Activated T-cell treated with anti-CD3 and anti-CD28 coated beads, Interleukin-2, amount 50 U/mL, for 4 hours (primary cell): ENCODE measurements around the gene SOST. TPM values are rescaled to one million over a fixed set of nuclear protein-coding genes. Genes with fewer than 3 reads are reported as not detected.
A peak's percentile ranks its signal among the peaks of the same experiment; 100 is the strongest.

Source experiments
- ATAC-seq, 2 donors: fragments of 200-7000 bp; cut with Tn5 transposase; one replicate each; pipeline ENCODE4 v1.10.0; 2021
- DNase-seq: peaks from one replicate; pipeline ENCODE4 v3.0.0-alpha.2; 2020
- H3K27me3 Mint-ChIP-seq: one replicate; pipeline ENCODE4 v1.8.0; 2021; ENCODE audit warnings: low read depth, mixed read lengths
- H3K36me3 Mint-ChIP-seq: one replicate; pipeline ENCODE4 v1.8.0; 2022; ENCODE audit warnings: mixed read lengths; ENCODE audit not compliant: insufficient read depth
- H3K4me1 Mint-ChIP-seq: one replicate; pipeline ENCODE4 v1.8.0; 2021; ENCODE audit warnings: low read depth, mixed read lengths
- H3K4me3 Mint-ChIP-seq: one replicate; pipeline ENCODE4 v1.8.0; 2021; ENCODE audit warnings: mild to moderate bottlenecking, moderate library complexity, mixed read lengths
- H3K9me3 Mint-ChIP-seq: one replicate; pipeline ENCODE4 v1.8.0; 2021; ENCODE audit warnings: mixed read lengths
- total RNA-seq, 3 donors: library from RNA; stranded (reverse); gene quantifications; one replicate each; pipeline ENCODE4 v1.2.1, GENCODE V29; 2021

SOST gene
- total RNA-seq, 3 donors from 2014 or later, result not detected

- Mint-ChIP-seq H3K36me3 (no peaks in the 10 kb centered on the region), H3K9me3 (no peaks in the 10 kb centered on the region), H3K4me1 (no peaks in the 10 kb centered on the region), H3K27me3 (peaks cover 51% of the 10 kb centered on the region), H3K4me3 (no peak overlapping the region)
- DNase-seq (no peak), ATAC-seq (no peak)
These were observed 17.0 kb downstream of the SOST start for GRCh38 chr17:43741636-43742035.

- Mint-ChIP-seq H3K4me3 (no peak overlapping the region), H3K36me3 (no peaks in the 10 kb centered on the region), H3K27me3 (peaks cover 44% of the 10 kb centered on the region), H3K9me3 (no peaks in the 10 kb centered on the region), H3K4me1 (no peaks in the 10 kb centered on the region)
- DNase-seq, result no peak
- no peak for ATAC-seq
These were observed 18.1 kb downstream of the SOST start for GRCh38 chr17:43740541-43740940.

DNA sequence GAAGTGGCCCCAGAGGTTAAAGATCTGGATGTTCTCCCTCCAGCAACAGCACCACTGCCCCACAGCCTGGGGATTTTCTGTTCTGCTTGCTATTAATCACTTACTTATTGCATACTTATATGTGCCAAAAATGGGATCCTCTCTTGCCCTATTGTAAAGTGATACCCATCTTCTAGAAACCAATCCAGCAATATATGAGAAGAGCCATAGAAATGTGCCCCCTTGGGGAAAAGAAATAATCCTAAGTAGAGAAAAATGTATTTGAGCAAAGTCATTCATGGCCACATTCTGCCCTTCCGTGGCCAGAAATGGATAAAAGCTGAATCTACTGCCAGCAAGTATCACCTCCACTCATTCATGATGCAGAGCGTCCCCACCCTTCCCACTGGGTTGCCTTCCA is 20.9 kb downstream of the SOST start:
- ATAC-seq (no peak), DNase-seq (no peak)
- H3K4me3 Mint-ChIP-seq, result no peak overlapping the region
- peaks cover 20% of the 10 kb centered on the region for H3K27me3 Mint-ChIP-seq
- no peaks in the 10 kb centered on the region for H3K4me1 Mint-ChIP-seq
- no peaks in the 10 kb centered on the region for H3K36me3 Mint-ChIP-seq
- peaks cover 7% of the 10 kb centered on the region for H3K9me3 Mint-ChIP-seq

DNA sequence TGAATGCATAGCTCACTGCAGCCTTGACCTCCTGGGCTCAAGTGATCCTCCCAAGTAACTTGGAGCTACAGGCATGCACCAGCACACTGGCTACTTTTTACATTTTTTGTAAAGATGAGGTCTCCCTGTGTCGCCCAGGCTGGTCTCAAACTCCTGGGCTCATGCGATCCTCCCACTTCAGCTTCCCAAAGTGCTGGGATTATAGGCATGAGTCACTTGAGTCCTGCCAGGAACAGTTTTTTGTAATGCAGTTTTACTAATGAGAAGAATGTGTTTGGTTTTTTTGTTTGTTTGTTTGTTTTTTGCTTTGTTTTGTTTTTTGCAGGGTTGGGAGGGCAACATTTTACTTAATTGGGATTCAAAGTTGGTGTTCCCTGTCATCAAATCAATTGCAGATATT is 22.2 kb downstream of the SOST start:
- no peak overlapping the region for H3K4me3 Mint-ChIP-seq
- no peak for ATAC-seq
- no peaks in the 10 kb centered on the region for H3K4me1 Mint-ChIP-seq
- H3K36me3 Mint-ChIP-seq, result no peaks in the 10 kb centered on the region
- peaks cover 19% of the 10 kb centered on the region for H3K27me3 Mint-ChIP-seq
- no peak for DNase-seq
- peaks cover 7% of the 10 kb centered on the region for H3K9me3 Mint-ChIP-seq

- Mint-ChIP-seq H3K36me3 (no peaks in the 10 kb centered on the region), H3K27me3 (peaks cover 14% of the 10 kb centered on the region), H3K9me3 (peaks cover 7% of the 10 kb centered on the region), H3K4me3 (no peak overlapping the region), H3K4me1 (no peaks in the 10 kb centered on the region)
- no peak for DNase-seq
- no peak for ATAC-seq
These were observed 24.2 kb downstream of the SOST start for GRCh38 chr17:43734376-43734775.

DNA sequence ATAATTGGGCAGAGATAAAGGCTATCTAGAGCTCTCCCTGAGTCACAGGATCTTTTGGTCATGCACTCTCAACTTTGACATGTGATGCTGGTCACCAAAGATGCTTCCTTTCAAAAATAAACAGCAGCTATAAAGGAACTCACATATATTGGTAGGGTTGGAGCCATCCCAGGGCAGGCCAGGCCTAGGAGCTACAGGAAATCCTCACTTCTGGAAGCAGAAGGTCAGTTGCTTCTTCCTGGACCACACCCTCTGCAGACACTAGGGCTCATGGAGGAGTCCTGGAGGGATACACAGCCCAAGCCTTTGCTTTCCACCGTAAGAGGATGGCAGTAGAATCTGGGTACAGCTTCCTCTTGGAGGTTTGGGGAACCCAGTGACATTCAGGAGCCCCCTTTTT is 24.6 kb downstream of the SOST start:
- peaks cover 7% of the 10 kb centered on the region for H3K9me3 Mint-ChIP-seq
- no peak for ATAC-seq

GRCh38 chr17:43732958-43733357 is 25.6 kb downstream of the SOST start:
- Mint-ChIP-seq H3K4me1 (no peaks in the 10 kb centered on the region), H3K4me3 (no peak overlapping the region), H3K36me3 (no peaks in the 10 kb centered on the region), H3K9me3 (peaks cover 7% of the 10 kb centered on the region), H3K27me3 (peaks cover 6% of the 10 kb centered on the region)
- no peak for ATAC-seq
- no peak for DNase-seq

More for the DNA sequence above, 24.6 kb downstream of the SOST start:
- H3K36me3 Mint-ChIP-seq, result no peaks in the 10 kb centered on the region
- H3K4me1 Mint-ChIP-seq, result no peaks in the 10 kb centered on the region
- no peak for DNase-seq
- peaks cover 11% of the 10 kb centered on the region for H3K27me3 Mint-ChIP-seq
- H3K4me3 Mint-ChIP-seq, result no peak overlapping the region

- H3K4me1 Mint-ChIP-seq, result no peaks in the 10 kb centered on the region
- ATAC-seq, result no peak
- H3K4me3 Mint-ChIP-seq, result no peak overlapping the region
- no peak for DNase-seq
- no peaks in the 10 kb centered on the region for H3K36me3 Mint-ChIP-seq
- H3K9me3 Mint-ChIP-seq, result peaks cover under 1% of the 10 kb centered on the region
- H3K27me3 Mint-ChIP-seq, result no peaks in the 10 kb centered on the region
These were observed 30.5 kb downstream of the SOST start for GRCh38 chr17:43728081-43728480.

DNA sequence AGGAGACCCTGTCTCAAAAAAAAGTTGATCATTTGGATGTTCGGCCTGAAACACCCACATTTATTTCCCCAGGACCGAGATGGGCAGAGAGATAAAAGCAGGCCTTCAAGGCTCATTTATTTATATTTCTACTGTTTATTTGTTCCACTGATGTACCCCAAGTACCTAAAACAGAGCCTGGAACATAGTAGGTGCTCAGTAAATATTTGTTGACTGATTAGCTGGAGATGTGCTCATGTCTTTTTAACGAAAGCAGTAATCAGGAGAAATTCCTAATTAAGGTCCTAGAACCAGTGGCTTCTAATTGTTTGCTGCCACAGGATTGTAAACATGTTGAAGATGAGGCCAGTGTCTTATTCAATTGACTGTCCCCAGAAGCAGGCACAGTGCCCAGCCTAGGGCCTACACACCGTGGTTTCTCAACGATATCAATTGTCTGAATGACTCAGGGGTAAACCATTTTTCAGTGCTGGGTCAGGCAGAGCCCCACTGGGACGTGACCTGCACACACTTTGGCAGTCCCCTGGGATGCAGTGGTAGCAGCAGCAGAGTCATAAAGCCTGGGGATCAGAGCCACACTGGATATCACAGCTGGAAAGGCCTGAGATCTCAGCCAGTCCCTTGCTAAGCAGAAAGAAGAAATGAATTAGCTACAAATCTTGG is 34.8 kb downstream of the SOST start:
- Mint-ChIP-seq H3K27me3 (no peaks in the 10 kb centered on the region), H3K4me3 (no peak overlapping the region), H3K9me3 (no peaks in the 10 kb centered on the region), H3K36me3 (no peaks in the 10 kb centered on the region), H3K4me1 (peaks cover 16% of the 10 kb centered on the region)
- ATAC-seq (no peak), DNase-seq (no peak)

DNA sequence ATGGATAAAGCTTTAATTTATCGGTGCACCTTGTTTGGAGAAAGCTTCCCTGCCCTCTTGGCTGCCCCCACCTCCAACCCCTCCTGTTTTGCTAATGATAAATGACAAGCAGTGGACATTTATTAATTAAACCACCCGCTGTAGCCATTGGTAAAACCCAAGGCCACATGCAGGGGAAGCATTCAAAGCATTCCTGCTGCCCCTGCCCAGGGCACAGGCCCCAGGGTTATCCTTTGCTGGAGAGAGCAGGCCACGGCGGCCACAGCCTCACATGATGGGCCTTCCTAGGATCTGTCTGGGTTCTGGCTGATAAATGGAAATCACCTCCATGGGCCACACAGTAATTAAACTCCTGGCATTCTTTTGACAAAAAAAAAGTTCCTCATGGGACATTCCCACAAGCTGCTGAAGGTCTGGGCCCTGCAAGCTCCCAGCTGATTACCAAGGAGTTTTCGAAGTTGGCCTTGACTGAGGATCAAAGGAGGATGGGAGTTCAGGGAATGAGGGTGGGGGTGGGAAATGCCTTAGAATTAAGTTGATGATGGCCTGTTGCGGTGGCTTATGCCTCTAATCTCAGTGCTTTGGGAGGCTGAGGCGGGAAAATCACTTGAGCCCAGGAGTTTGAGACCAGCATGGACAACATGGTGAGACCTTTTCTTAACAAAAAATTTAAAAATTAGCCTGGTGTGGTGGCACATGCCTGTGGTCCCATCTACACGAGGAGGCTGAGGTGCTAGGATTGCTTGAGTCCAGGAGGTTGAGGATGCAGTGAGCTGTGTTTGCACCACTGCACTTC is 35.5 kb downstream of the SOST start:
- no peak overlapping the region for H3K4me3 Mint-ChIP-seq
- H3K9me3 Mint-ChIP-seq, result no peaks in the 10 kb centered on the region
- H3K4me1 Mint-ChIP-seq, result peaks cover 16% of the 10 kb centered on the region
- H3K36me3 Mint-ChIP-seq, result no peaks in the 10 kb centered on the region
- H3K27me3 Mint-ChIP-seq, result peaks cover 3% of the 10 kb centered on the region
- ATAC-seq, result no peak
- DNase-seq, result no peak

DNA sequence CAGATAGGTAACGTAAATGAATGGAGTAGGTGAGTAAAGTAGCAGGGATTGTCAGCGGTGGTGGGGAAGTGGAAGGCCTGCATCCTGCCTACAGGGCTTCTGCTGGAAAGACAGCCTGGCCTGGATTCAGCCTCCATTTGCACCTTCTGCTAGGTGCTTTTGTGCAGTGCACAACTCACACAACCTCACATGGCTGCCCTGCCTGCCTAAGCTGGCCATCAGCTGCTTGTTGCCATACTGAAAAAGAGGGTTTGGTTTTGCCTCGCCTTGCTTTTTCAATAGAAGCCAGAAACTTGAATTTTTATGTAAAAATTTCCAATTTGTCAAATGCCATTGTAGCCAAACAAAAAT is 36.3 kb downstream of the SOST start:
- DNase-seq (no peak), ATAC-seq (no peak)
- Mint-ChIP-seq H3K9me3 (no peaks in the 10 kb centered on the region), H3K4me1 (peaks cover 16% of the 10 kb centered on the region), H3K27me3 (peaks cover 3% of the 10 kb centered on the region), H3K36me3 (no peaks in the 10 kb centered on the region), H3K4me3 (peak overlapping the region; percentile 91)

DNA sequence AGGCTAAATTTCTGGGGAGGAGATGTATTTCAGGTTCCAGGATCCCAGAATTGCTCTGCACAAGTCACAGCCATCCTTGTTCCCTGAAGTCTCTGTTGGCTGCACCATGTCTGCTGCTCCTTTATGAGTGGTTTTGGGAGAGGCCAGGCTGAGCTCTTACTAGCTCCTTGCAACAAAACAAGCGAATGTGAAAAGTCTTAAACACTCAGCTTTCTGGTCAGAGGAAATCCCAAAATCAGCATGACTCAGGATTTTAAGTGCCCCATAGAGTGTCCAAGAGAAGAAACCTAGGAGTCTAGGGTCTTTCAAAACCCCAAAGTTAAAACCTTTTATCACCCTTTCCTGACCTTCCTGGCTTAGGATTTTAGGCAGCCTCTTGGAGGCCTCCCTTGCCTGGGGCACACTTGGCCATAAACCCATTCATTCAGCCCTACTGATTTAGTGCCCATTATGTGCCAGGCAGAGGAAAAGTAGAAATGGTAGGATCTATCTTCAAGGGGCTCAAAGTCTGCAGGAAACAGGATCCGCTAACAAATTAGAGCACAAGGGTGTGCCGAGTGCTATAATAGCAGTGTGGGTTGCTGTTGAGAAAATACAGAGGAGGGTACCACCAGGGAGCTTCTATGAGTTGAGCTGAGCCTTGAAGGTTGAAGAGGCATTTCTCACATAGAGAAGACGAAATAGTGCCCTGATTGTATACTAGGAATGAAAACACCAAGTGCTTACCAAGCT is 36.9 kb downstream of the SOST start:
- no peaks in the 10 kb centered on the region for H3K36me3 Mint-ChIP-seq
- H3K4me3 Mint-ChIP-seq, result peak overlapping the region; percentile 91
- DNase-seq (no peak), ATAC-seq (no peak)
- H3K9me3 Mint-ChIP-seq, result no peaks in the 10 kb centered on the region
- peaks cover 5% of the 10 kb centered on the region for H3K27me3 Mint-ChIP-seq
- peaks cover 16% of the 10 kb centered on the region for H3K4me1 Mint-ChIP-seq

DNA sequence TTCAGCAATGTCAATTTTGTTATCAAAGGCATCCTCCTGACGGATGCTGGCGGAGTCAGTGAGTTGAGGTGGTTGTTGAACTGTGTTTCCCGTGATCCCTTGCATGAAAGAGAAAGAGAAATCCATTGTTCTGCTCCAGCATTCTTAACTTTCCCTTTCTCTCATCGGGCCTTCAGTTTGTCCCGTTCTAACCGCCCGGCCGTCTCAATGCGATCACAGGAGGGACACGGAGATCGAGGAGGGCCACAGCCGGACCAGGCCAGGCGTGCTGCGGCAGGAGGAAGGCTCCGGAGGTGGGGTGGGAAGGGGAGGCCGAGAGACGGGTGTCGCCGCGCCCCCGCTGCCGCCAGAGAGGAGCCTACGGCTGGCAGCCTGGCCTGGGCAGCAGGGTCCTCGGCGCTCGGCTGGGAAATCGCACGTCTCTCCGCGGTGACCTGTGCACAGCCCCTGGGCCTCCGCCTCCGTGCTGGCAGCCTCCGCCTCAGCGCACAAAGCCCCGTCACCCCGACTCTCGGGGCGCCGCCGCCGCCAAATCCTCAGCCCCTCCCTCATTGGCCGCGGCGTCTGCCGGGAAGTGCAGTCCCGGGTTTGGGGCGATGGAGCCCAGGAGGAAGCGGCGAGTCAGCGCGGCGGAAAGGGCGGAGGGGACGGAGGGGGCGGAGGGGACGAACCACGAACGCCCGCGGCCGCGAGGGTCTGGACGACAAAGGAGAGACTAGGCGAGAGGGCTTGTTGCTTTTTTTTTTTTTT is 38.1 kb downstream of the SOST start:
- Mint-ChIP-seq H3K4me1 (peaks cover 16% of the 10 kb centered on the region), H3K9me3 (no peaks in the 10 kb centered on the region), H3K4me3 (peak overlapping the region; percentile 91), H3K36me3 (no peaks in the 10 kb centered on the region), H3K27me3 (peaks cover 10% of the 10 kb centered on the region)
- peak; percentile 90 to 95 for ATAC-seq
- DNase-seq, result peak; percentile 65

DNA sequence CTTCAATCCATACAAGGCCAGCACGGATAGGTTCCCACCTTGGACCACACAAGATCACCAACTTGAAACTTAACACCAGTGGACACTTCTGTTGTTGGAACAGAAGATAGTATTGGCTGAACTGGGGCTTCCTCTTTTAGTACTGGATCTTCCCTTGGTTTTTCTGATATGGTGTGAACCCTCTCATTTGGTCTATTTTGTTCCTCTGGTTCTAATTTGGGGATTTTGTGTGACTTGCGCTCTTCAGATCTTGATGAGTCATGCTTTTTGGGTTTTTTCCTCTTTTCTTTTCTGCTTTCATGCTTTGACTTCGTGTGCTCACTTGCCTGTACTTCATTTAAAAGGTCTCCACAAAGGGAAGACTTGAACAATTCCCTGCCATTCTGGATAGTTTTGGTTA is 39.0 kb downstream of the SOST start:
- ATAC-seq, result peak; percentile 23 to 51
- Mint-ChIP-seq H3K4me3 (peak overlapping the region; percentile 91), H3K27me3 (peaks cover 19% of the 10 kb centered on the region), H3K9me3 (no peaks in the 10 kb centered on the region), H3K4me1 (peaks cover 18% of the 10 kb centered on the region), H3K36me3 (no peaks in the 10 kb centered on the region)
- DNase-seq, result no peak
